ENCODE results near the gene DGKB.
"Not testable (repeated sequence)": the region's sequence is repeated elsewhere in the genome, so short reads cannot be mapped to it uniquely, and the experiment has no call there.

The DGKB gene

DNA sequence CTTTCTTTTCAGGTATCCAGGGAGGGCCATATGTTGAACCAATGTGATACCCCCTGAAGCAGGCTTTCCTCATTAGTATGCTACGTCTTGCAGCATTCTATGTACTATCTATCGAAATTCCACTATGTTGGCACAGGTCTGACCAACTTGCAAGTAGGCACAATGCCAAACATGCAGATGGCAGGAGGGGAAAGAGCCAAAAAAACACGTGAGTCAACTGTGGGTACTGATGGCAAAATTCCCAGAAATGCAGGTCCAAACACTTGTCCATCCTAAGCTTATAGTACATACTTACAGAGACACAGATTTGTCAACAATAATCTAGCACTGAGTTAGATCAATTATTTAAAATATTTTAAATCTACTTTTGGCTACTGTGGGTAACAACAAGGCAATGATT, 394.9 kb downstream of the DGKB start:
- H3K27me3 Mint-ChIP-seq = no peaks in the 10 kb centered on the region
- no peak overlapping the region for H3K27ac Mint-ChIP-seq

DNA sequence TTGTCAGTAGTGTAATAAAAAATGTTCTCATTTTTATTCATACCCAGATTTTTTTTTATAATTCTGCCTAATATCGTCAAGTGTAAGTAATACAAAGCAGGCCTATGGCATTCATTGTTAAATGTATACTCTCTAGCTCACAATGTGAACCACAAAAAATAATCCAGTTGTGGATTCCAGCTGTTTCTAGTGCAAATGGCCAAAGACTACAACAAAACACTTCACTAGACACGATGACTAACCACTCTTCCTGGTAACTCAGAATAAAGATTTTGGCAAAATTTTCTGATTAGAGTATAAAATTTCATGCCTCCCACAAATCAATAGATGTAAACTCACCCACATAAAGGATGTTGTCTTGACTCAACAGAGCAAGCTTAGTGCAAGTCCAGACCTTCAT, 396.6 kb downstream of the DGKB start:
- Mint-ChIP-seq H3K36me3 (ENCODE audit: low read depth) (no peaks in the 10 kb centered on the region), H3K9me3 (peaks cover 7% of the 10 kb centered on the region), H3K27ac (no peak overlapping the region), H3K4me1 (ENCODE audit: low read depth) (no peaks in the 10 kb centered on the region), H3K27me3 (no peaks in the 10 kb centered on the region), H3K4me3 (no peak overlapping the region)

More for the DNA sequence above, 394.9 kb downstream of the DGKB start:
- Mint-ChIP-seq H3K4me1 (ENCODE audit: low read depth) (no peaks in the 10 kb centered on the region), H3K36me3 (ENCODE audit: low read depth) (no peaks in the 10 kb centered on the region), H3K4me3 (no peak overlapping the region), H3K9me3 (peaks cover 7% of the 10 kb centered on the region)

- Mint-ChIP-seq H3K4me1 (ENCODE audit: low read depth) (no peaks in the 10 kb centered on the region), H3K9me3 (no peaks in the 10 kb centered on the region), H3K36me3 (ENCODE audit: low read depth) (no peaks in the 10 kb centered on the region), H3K27me3 (no peaks in the 10 kb centered on the region), H3K27ac (no peak overlapping the region), H3K4me3 (no peak overlapping the region)
These were observed 398.4 kb downstream of the DGKB start for GRCh38 chr7:14504134-14504533.

DNA sequence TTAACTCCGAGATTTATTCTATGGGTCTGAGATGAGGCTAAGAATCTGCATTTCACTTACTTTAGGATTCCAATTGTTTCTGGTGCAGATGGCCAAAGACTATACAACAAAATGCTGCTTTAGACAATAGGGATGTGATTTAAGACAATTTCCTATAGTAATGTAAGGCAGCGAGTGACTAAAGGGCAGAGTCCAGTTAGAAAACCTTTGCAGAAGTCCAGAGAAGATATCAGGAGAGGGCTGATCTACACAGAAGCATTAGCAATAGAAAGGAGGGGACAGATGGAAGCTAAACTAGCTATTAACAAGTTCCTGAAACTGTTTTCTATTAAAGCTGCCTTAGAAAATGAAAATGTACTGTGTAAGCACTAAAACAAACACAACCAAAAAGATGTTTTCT, 398.9 kb downstream of the DGKB start:
- Mint-ChIP-seq H3K4me3 (no peak overlapping the region), H3K4me1 (ENCODE audit: low read depth) (no peaks in the 10 kb centered on the region), H3K9me3 (no peaks in the 10 kb centered on the region), H3K36me3 (ENCODE audit: low read depth) (no peaks in the 10 kb centered on the region), H3K27ac (no peak overlapping the region), H3K27me3 (no peaks in the 10 kb centered on the region)

DNA sequence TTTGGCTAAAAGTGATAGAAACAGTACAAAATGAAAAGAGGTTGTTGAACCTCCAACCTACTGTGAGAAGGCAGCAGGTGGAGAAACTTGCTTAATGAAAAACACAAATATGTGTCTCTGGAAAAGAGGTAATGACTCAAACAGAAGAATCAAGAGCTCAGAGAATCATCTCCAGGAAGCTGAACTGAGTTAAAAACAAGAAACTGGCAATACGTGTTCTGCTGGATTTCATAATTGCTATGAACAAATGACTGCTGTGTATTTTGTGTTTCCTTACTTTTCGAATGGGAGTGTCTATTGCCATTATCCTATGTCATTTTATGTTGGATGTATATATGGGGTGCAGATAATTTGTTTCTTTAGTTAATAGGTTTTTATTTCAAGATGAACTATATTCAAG, 401.1 kb downstream of the DGKB start:
- H3K36me3 Mint-ChIP-seq (ENCODE audit: low read depth) = no peaks in the 10 kb centered on the region
- H3K27ac Mint-ChIP-seq = no peak overlapping the region
- H3K9me3 Mint-ChIP-seq = no peaks in the 10 kb centered on the region
- H3K4me1 Mint-ChIP-seq (ENCODE audit: low read depth) = no peaks in the 10 kb centered on the region
- H3K4me3 Mint-ChIP-seq = no peak overlapping the region
- H3K27me3 Mint-ChIP-seq = no peaks in the 10 kb centered on the region

- Mint-ChIP-seq H3K27me3 (no peaks in the 10 kb centered on the region), H3K27ac (no peak overlapping the region), H3K9me3 (no peaks in the 10 kb centered on the region), H3K36me3 (ENCODE audit: low read depth) (no peaks in the 10 kb centered on the region), H3K4me3 (no peak overlapping the region), H3K4me1 (ENCODE audit: low read depth) (no peaks in the 10 kb centered on the region)
These were observed 405.2 kb downstream of the DGKB start for GRCh38 chr7:14497390-14497789.

DNA sequence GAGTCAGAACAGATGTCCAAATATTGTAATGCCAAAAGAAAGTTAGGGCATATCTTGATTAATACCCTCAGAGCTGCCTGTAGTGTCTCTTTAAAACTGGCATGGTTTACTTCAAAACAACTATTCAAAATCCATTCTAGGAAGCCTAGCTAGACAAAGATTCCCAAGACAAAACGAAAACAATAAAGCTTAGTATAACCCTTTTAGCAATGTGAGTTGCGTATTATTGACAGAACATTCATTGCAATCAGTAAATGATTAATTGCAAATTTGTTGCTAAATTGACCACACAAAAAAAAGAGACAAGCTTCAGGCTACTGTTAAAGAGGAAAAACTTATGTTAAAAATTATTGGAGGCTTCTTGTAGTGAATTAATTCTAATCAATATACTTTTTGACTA, 406.9 kb downstream of the DGKB start:
- Mint-ChIP-seq H3K27me3 (no peaks in the 10 kb centered on the region), H3K36me3 (ENCODE audit: low read depth) (no peaks in the 10 kb centered on the region), H3K4me1 (ENCODE audit: low read depth) (no peaks in the 10 kb centered on the region), H3K27ac (no peak overlapping the region), H3K9me3 (no peaks in the 10 kb centered on the region), H3K4me3 (no peak overlapping the region)

DNA sequence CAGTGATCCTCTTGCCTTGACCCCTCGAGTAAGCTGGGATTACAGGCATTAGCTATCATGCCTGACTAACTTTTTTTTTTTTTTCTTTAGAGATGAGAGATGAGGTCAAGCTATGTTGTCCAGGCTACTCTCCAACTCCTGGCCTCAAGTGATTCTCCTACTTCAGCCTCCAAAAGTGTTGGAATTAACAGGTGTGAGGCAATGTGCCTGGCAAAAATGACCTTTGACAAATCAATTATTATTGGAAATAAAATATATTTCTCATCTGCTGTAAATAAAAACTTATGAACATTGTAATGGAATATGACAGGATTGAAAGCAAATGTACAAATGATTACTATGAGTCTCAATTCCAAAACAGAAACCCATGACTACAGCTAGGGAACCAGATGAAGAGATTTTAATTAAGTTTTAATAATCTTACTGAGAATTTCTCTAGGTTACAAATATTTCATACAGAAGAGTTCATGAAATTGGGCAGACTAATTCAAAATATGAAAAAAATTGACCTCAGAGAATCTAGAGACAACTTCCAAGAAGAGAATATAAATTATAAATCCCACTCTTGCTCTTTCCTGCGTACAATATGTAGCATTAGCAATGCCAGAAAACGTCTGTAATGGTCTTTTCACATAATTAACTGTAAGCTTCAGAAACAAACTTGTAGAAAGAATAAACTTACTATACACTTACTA, 414.7 kb downstream of the DGKB start:
- no peak overlapping the region for H3K27ac Mint-ChIP-seq
- H3K4me3 Mint-ChIP-seq = no peak overlapping the region
- H3K4me1 Mint-ChIP-seq (ENCODE audit: low read depth) = no peaks in the 10 kb centered on the region

DNA sequence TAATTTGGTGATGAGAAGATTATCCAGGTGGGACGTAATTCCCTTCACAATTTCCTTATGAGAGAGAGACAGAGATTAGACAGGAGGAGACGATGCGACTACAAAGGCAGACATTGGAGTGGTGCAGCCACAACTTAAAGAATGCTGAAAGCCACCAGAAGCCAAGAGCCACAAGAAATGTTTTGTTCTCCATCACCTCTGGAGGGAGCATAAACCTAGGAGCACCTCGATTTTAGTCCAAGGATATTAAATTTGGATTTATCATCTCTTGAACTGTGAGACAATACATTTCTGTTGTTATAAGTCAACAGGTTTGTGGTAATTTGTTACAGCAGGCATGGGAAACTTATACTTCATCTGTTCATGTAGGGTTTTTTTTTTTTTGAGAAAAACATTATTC, 418.9 kb downstream of the DGKB start:
- no peaks in the 10 kb centered on the region for H3K9me3 Mint-ChIP-seq
- H3K27me3 Mint-ChIP-seq = no peaks in the 10 kb centered on the region
- H3K36me3 Mint-ChIP-seq (ENCODE audit: low read depth) = no peaks in the 10 kb centered on the region
- H3K27ac Mint-ChIP-seq = no peak overlapping the region
- H3K4me3 Mint-ChIP-seq = no peak overlapping the region
- H3K4me1 Mint-ChIP-seq (ENCODE audit: low read depth) = no peaks in the 10 kb centered on the region

More for the DNA sequence above, 414.7 kb downstream of the DGKB start:
- Mint-ChIP-seq H3K27me3 (no peaks in the 10 kb centered on the region), H3K9me3 (no peaks in the 10 kb centered on the region), H3K36me3 (ENCODE audit: low read depth) (no peaks in the 10 kb centered on the region)

DNA sequence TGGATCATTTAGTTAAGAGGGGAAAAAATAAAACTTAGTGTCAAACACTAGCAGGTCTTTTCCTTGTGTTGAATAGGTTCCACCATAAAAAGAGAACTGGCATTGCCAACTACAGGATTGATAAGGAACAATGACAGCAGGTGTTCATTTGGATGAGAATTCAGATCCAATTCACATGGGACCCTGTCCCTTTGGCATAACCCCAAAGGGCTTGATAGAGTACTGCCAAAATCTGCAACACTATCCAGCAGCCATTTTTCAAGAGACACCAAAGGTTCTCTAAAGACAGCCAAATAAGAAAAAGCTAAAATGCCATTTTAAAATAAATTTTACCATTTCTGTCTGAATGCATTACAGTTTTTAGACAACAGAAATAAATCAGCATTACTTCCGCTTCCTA, 422.3 kb downstream of the DGKB start:
- Mint-ChIP-seq H3K27me3 (no peaks in the 10 kb centered on the region), H3K36me3 (ENCODE audit: low read depth) (no peaks in the 10 kb centered on the region), H3K4me1 (ENCODE audit: low read depth) (no peaks in the 10 kb centered on the region), H3K4me3 (no peak overlapping the region), H3K27ac (no peak overlapping the region), H3K9me3 (no peaks in the 10 kb centered on the region)

GRCh38 chr7:14478834-14479510, 423.6 kb downstream of the DGKB start:
- H3K27me3 Mint-ChIP-seq = no peaks in the 10 kb centered on the region
- H3K9me3 Mint-ChIP-seq = peaks cover 4% of the 10 kb centered on the region
- no peaks in the 10 kb centered on the region for H3K4me1 Mint-ChIP-seq (ENCODE audit: low read depth)
- H3K36me3 Mint-ChIP-seq (ENCODE audit: low read depth) = no peaks in the 10 kb centered on the region
- H3K27ac Mint-ChIP-seq = no peak overlapping the region
- H3K4me3 Mint-ChIP-seq = no peak overlapping the region

DNA sequence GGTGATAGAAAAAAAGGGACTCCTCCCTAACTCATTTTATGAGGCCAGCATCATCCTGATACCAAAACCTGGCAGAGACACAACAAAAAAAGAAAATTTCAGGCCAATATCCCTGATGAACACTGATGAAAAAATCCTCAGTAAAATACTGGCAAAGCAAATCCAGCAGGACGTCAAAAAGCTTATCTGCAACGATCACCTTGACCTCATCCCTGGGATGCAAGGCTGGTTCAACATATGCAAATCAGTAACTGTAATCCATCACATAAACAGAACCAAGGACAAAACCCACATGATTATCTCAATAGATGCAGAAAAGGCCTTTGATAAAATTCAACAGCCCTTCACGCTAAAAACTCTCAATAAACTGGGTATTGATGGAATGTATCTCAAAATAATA, 440.8 kb downstream of the DGKB start:
- not testable (repeated sequence) for H3K4me3 Mint-ChIP-seq

DNA sequence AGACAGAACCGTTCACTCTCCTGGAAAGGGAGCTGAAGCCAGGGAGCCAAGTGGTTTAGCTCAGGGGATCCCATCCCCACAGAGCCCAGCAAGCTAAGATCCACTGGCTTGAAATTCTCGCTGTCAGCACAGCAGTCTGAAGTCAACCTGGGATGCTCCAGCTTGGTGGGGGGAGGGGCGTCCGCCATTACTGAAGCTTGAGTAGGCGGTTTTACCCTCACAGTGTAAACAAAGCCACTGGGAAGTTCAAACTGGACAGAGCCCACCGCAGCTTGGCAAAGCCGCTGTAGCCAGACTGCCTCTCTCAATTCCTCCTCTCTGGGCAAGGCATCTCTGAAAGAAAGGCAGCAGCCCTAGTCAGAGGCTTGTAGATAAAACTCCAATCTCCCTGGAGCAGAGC, 443.7 kb downstream of the DGKB start:
- not testable (repeated sequence) for H3K27ac Mint-ChIP-seq; H3K4me1 Mint-ChIP-seq (ENCODE audit: low read depth); H3K27me3 Mint-ChIP-seq; H3K36me3 Mint-ChIP-seq (ENCODE audit: low read depth); H3K4me3 Mint-ChIP-seq; H3K9me3 Mint-ChIP-seq

More for the DNA sequence above, 440.8 kb downstream of the DGKB start:
- H3K9me3 Mint-ChIP-seq; H3K4me1 Mint-ChIP-seq (ENCODE audit: low read depth); H3K27ac Mint-ChIP-seq; H3K36me3 Mint-ChIP-seq (ENCODE audit: low read depth); H3K27me3 Mint-ChIP-seq: not testable (repeated sequence)

- Mint-ChIP-seq H3K27me3 (peaks cover 3% of the 10 kb centered on the region), H3K27ac (no peak overlapping the region), H3K9me3 (no peaks in the 10 kb centered on the region), H3K4me1 (ENCODE audit: low read depth) (no peaks in the 10 kb centered on the region), H3K36me3 (ENCODE audit: low read depth) (no peaks in the 10 kb centered on the region), H3K4me3 (no peak overlapping the region)
These were observed 444.7 kb downstream of the DGKB start for GRCh38 chr7:14457568-14458453.

- Mint-ChIP-seq H3K36me3 (ENCODE audit: low read depth) (no peaks in the 10 kb centered on the region), H3K4me1 (ENCODE audit: low read depth) (peaks cover 9% of the 10 kb centered on the region), H3K27me3 (no peaks in the 10 kb centered on the region), H3K27ac (no peak overlapping the region), H3K4me3 (no peak overlapping the region), H3K9me3 (no peaks in the 10 kb centered on the region)
These were observed 453.3 kb downstream of the DGKB start for GRCh38 chr7:14449291-14449690.
